ENCODE measurements around the gene RPL37A.

RPL37A gene

GRCh38 chr2:216536734-216537210, 38.1 kb downstream of the RPL37A start:
- no peak overlapping the region for H3K4me3 ChIP-seq (replicated peaks; ENCODE audit: low read depth, low read length)
- DNase-seq (ENCODE audit: low read depth) = peak; percentile 52
- no peak for TF ChIP-seq CTCF (IDR thresholded peaks at IDR 0.05; ENCODE audit: low read length, missing control alignments)

- H3K4me3 ChIP-seq (replicated peaks; ENCODE audit: low read depth, low read length) = no peak overlapping the region
- DNase-seq (ENCODE audit: low read depth) = no peak
- no peak for TF ChIP-seq CTCF (IDR thresholded peaks at IDR 0.05; ENCODE audit: low read length, missing control alignments)
Observed at GRCh38 chr2:216537366-216537765, 38.7 kb downstream of the RPL37A start.

GRCh38 chr2:216538538-216538937, 39.9 kb downstream of the RPL37A start:
- H3K4me3 ChIP-seq (replicated peaks; ENCODE audit: low read depth, low read length) = no peak overlapping the region
- TF ChIP-seq CTCF (IDR thresholded peaks at IDR 0.05; ENCODE audit: low read length, missing control alignments) = no peak
- no peak for DNase-seq (ENCODE audit: low read depth)

GRCh38 chr2:216539120-216539519, 40.5 kb downstream of the RPL37A start:
- DNase-seq (ENCODE audit: low read depth) = no peak
- no peak overlapping the region for H3K4me3 ChIP-seq (replicated peaks; ENCODE audit: low read depth, low read length)
- no peak for TF ChIP-seq CTCF (IDR thresholded peaks at IDR 0.05; ENCODE audit: low read length, missing control alignments)

- no peak for TF ChIP-seq CTCF (IDR thresholded peaks at IDR 0.05; ENCODE audit: low read length, missing control alignments)
- H3K4me3 ChIP-seq (replicated peaks; ENCODE audit: low read depth, low read length) = no peak overlapping the region
- no peak for DNase-seq (ENCODE audit: low read depth)
Observed at GRCh38 chr2:216539791-216540241, 41.2 kb downstream of the RPL37A start.

- H3K4me3 ChIP-seq (replicated peaks; ENCODE audit: low read depth, low read length) = no peak overlapping the region
- TF ChIP-seq CTCF (IDR thresholded peaks at IDR 0.05; ENCODE audit: low read length, missing control alignments) = no peak
- DNase-seq (ENCODE audit: low read depth) = no peak
Observed at GRCh38 chr2:216540920-216541319, 42.3 kb downstream of the RPL37A start.

- H3K4me3 ChIP-seq (replicated peaks; ENCODE audit: low read depth, low read length) = no peak overlapping the region
- no peak for TF ChIP-seq CTCF (IDR thresholded peaks at IDR 0.05; ENCODE audit: low read length, missing control alignments)
- DNase-seq (ENCODE audit: low read depth) = no peak
Observed at GRCh38 chr2:216541505-216541904, 42.9 kb downstream of the RPL37A start.
